Upper lobe of left lung (tissue), 4 donors: ENCODE results near the gene RABEP2.

Source experiments
- EP300 ChIP-seq, 4 donors: sonication (generic); formaldehyde crosslinking; IDR thresholded peaks; one replicate each; pipeline ENCODE4 v1.5.1; 2017; ENCODE audit warnings: antibody characterized with exemption in 4 of 4, control low read depth in 2 of 4
- POLR2A ChIP-seq, 4 donors: fragments of 450-650 bp; IDR thresholded peaks; one replicate each; pipeline ENCODE4 v1.5.1; 2016 to 2017; ENCODE audit warnings: antibody characterized with exemption in 4 of 4, mild to moderate bottlenecking in 2 of 4
- POLR2AphosphoS5 ChIP-seq, 2 donors: sonication (generic); formaldehyde crosslinking; IDR thresholded peaks; one replicate each; pipeline ENCODE4 v1.5.1; 2017; ENCODE audit warnings: antibody characterized with exemption in 2 of 2
- TF ChIP-seq, protein P1 (sequence below), 6 experiments: fragments of 450-650 bp in 4 of 6; fragments of 200-600 bp in 2 of 6; sonication (generic) in 2 of 6; IDR thresholded peaks; one replicate each; pipeline ENCODE4 v1.5.1; 2016 to 2019; ENCODE audit warnings: antibody characterized with exemption in 6 of 6

DNA sequence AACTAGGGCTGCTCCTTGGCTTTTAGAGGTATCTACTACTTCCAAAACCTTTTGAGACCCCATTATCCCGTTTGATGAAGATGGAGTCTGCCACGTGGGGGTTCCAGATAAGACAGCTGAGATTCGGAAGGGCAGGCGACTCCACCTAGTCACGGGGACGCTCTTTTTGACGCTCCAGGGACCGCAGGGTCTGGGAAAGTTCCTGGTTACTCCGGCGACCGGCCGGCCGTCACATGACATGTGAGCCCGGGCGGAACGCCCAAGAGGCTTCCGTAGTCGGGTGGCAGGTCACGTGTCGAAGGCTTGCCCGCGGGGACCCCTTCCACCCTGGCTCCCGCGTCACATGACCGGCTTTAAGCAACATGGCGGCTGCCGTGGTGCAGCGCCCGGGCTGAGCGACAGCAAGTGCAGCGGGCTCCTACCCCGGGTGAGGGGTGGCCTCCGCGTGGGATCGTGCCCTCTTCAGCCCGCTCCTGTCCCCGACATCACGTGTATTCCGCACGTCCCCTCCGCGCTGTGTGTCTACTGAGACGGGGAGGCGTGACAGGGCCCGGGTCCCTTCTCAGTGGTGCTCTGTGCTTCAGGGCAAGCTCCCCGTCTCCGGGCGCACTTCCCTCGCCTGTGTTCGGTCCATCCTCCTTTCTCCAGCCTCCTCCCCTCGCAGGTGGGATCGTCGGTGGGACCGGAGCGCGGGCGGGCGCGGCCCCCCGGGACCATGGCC, 49.6 kb upstream of the RABEP2 start, which contains the start of gene SPNS1:
- TF ChIP-seq, protein P1, sequence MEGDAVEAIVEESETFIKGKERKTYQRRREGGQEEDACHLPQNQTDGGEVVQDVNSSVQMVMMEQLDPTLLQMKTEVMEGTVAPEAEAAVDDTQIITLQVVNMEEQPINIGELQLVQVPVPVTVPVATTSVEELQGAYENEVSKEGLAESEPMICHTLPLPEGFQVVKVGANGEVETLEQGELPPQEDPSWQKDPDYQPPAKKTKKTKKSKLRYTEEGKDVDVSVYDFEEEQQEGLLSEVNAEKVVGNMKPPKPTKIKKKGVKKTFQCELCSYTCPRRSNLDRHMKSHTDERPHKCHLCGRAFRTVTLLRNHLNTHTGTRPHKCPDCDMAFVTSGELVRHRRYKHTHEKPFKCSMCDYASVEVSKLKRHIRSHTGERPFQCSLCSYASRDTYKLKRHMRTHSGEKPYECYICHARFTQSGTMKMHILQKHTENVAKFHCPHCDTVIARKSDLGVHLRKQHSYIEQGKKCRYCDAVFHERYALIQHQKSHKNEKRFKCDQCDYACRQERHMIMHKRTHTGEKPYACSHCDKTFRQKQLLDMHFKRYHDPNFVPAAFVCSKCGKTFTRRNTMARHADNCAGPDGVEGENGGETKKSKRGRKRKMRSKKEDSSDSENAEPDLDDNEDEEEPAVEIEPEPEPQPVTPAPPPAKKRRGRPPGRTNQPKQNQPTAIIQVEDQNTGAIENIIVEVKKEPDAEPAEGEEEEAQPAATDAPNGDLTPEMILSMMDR (IDR thresholded peaks at IDR 0.05): no peak
- peak; percentile 95 to 96 for TF ChIP-seq POLR2AphosphoS5 (IDR thresholded peaks at IDR 0.05)
- TF ChIP-seq EP300 (IDR thresholded peaks at IDR 0.05): peak in 1 of 4 donors; percentile 89
- peak in 2 of 4 donors; percentile 50 to 78 for TF ChIP-seq POLR2A (IDR thresholded peaks at IDR 0.05)
